ENCODE results near the gene SF3B3.

- no peak for TF ChIP-seq CTCF (IDR thresholded peaks at IDR 0.05)
- TF ChIP-seq POLR2A (IDR thresholded peaks at IDR 0.05), result no peak
- no peak for TF ChIP-seq POLR2AphosphoS5 (IDR thresholded peaks at IDR 0.05)
- TF ChIP-seq EP300 (IDR thresholded peaks at IDR 0.05), result no peak
Observed at GRCh38 chr16:70591615-70592014, 68.0 kb downstream of the SF3B3 start.

Data from upper lobe of left lung (tissue), 4 donors.